GM20000 (cell line): Measurements from ENCODE around the gene TRMT1.

ENCODE experiments used
- DNase-seq: peaks from one replicate; pipeline ENCODE4 v3.0.0; 2012; ENCODE audit warnings: low spot score
- TF ChIP-seq, protein P1 (sequence below): IDR thresholded peaks from 2 replicates; pipeline ENCODE4 v1.5.1; 2012; ENCODE audit warnings: mild to moderate bottlenecking, control low read depth; ENCODE audit errors: extremely low read depth, missing control alignments

The TRMT1 gene

DNA sequence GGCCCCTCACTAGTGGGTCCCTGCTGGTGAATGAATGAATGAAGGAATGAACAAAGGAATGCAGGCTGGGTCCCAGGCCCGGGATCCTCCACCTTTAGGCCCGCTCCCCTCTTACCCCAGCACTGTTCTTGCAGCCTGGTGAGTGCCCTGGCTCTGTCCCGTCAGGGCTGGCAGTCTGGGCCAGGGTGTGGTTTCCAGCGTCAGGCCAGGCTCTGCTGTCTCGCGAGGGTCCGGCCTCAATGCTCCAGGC is 14.2 kb downstream of the TRMT1 start:
- TF ChIP-seq, protein P1, sequence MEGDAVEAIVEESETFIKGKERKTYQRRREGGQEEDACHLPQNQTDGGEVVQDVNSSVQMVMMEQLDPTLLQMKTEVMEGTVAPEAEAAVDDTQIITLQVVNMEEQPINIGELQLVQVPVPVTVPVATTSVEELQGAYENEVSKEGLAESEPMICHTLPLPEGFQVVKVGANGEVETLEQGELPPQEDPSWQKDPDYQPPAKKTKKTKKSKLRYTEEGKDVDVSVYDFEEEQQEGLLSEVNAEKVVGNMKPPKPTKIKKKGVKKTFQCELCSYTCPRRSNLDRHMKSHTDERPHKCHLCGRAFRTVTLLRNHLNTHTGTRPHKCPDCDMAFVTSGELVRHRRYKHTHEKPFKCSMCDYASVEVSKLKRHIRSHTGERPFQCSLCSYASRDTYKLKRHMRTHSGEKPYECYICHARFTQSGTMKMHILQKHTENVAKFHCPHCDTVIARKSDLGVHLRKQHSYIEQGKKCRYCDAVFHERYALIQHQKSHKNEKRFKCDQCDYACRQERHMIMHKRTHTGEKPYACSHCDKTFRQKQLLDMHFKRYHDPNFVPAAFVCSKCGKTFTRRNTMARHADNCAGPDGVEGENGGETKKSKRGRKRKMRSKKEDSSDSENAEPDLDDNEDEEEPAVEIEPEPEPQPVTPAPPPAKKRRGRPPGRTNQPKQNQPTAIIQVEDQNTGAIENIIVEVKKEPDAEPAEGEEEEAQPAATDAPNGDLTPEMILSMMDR = no peak
- DNase-seq = no peak

DNA sequence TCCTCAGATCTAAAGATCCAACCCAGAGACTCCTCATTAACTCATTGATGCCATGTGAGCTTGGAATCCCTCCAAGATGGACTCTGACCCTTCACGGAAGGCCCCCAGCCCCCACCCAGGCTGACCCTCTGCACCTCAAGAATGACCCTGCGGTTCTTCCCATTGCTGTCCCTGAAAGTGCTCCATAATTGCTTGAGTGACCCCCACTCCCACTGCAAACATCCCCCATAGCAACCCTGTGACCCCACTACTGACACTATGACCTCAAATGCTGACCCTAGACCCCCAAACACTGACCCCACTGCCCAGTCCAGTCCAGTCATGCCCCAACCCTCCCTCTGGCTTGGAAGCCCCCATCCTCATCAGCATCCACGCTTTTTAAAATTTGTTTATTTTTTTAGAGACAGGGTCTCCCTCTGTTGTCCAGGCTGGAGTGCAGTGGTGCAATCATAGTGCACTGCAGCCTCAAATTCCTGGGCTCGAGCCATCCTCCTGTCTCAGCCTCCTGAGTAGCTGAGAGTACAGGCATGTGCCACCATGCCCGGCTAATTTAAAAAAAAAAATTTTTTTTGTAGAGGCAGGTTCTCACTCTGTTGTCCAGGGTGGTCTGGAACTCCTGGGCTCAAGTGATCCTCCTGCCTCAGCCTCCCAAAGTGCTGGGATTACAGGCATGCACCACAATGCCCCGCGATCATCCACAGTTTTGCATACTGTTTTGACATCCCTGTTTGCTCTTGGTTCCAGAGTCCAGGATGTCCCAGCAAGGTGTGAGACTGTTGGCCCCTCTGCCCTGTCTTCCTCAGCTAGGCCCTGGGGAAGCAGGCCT is 14.7 kb downstream of the TRMT1 start:
- DNase-seq = no peak
- TF ChIP-seq, protein P1 = no peak

DNA sequence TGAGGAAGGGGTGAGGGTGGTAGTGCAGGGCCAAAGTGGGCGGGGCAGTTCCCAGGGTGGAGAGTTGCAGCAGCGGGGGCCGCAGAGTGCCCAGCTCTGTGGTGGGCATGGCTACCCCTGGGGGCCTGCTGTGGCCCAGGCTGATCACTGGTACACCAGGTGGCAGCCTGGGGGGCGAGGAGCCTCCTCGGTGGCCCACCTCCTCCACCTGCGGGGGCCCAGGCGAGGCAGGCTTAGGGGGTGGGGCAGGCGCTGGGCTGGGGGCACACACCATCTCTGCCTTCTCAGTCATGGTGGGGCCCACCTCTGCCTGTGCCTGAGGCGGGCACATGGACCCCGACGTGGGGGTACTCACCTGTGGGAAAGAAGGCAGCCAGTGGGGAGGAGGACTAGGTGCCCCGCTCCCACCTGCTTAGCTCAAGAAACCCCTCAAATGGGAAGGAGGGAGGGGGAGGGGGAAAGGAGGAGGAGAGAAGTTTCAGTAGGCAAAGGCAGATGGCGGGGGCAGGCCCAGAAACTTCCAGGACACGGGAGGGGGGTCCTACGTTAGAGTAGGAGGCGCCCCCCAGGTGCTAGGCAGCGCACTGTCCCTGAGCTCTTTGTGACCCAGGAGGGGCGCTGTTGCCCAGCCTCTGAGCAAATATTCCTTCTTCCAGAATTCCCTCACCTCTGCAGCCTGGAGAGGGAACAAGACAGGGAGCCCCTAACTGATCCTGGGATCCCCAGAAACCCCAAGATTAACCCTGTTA is 15.5 kb downstream of the TRMT1 start:
- TF ChIP-seq, protein P1 = peak; percentile 52
- no peak for DNase-seq

DNA sequence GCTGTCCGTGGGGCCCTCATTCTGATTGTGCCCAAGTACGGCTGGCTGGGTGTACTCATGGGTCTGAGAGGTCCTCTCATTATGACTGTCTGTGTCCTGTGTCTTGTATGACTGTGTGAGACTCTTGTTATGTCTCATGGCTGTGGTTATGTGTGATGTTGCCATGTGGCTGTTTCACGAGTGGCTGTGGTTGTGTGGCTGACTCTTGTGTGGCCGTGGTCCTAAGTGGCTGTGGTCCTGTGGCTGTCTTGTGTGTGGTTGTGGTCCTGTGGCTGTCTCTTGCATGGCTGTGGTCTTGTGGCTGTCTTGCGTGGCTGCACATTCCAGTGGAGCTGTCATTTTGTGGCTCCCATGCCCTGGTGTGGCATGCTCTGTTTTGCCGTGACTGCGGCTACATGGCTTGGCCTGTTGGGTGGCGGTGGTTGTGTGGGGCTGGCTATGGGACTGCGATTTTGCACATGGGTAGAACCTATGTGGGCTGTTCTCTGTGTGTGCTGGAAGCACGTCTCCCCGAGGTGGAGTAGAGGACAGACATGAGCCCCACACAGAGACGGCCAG is 16.4 kb downstream of the TRMT1 start:
- peak; percentile 91 for DNase-seq
- TF ChIP-seq, protein P1 = no peak

DNA sequence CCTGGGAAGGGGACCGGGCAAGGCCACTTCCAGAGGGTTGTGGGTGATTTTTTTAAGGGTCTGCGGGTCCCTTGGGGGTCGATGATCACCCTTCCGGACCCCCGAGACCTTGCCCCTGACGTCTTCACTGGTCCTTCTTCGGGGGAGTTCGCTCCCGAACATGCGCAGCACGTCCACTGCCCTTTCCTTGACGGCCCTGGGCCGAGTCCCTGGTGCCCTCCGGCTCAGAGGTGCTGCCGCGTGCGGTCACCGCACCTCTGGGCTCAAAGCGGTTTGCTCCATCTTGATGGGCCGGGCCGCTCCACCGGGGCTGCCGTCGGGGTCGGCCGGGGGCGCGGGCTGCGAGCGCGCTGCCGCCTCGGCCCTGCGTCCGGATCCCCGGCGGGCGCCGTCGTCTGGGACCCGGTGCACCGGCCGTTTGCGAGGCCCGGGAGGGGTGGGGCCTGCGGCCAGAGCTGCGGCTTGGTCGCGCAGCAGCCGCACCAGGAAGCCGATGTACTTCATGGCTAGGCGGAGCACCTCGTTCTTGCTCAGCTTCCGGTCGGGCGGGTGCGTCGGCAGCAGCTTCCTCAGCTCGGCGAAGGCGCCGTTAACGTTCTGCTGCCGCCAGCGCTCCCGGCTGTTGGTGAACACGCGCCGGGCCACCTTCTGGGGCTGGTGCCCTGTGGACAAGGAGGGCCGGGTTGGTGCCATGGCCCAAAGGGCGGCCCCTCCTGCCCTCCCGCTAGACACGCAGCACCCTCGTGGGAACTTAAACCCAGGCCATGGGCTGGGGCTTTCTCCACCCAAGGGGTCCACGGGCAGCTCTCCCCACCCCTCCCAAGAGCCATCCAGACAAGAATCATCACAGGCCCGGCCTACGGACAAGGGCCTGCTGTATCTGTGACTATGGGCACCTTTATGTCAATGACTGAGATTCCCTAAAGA is 17.2 kb downstream of the TRMT1 start:
- DNase-seq = peak; percentile 88
- TF ChIP-seq, protein P1 = no peak

DNA sequence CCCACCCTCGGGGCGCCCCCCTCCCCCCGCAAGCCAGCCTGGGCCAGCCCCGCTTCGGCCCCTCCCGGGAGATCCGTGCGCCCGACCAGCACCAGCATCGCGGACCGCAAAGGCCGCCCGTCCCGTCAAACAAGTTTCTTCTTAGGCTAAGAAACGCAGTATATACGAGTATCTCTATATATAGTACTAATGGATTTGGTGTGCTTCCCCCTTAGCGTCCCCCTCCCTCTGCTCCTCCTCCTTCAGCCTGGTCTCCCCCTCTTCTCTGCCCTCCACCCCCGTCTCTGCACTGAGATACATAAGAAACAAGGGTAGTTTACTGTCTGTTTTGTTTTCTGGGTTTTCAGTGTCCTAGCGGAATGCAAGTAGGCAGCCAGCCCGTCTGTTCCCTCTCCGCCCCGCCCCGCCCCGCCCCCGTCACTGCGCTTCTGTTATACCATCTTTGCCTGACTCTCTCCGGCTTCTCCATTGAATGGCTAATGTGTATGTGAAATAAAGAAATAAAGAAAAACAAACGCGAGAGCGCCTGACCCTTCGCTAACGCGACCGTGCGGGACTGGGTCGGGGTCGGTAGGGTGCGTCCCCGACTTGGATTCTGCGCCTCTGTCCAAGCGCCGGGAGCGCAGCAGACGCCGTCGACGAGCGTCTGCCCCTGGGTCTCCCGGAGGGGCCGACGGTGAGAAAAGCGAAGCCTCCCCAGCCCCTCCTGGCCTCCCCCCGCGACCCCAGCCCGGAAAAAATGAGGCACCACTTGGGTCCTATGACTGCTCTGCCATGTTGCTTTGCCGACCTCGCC is 18.1 kb downstream of the TRMT1 start:
- DNase-seq = no peak

More for the DNA sequence above, 18.1 kb downstream of the TRMT1 start:
- TF ChIP-seq, protein P1 = no peak
